Type B pancreatic cell (in vitro differentiated cells): ENCODE data around the gene ERICH2. TPM values are rescaled to one million over a fixed set of nuclear protein-coding genes. Genes with fewer than 3 reads are reported as not detected.

Source experiments
- DNase-seq: peaks from one replicate; pipeline ENCODE4 v3.0.0; 2021; ENCODE audit warnings: mixed read lengths; ENCODE audit not compliant: unreplicated experiment; ENCODE audit errors: extremely low spot score
- H3K27ac Mint-ChIP-seq: 2 replicates; pipeline ENCODE4 v1.8.0; 2021; ENCODE audit warnings: mild to moderate bottlenecking, mixed read lengths
- H3K27me3 Mint-ChIP-seq: 2 replicates; pipeline ENCODE4 v1.8.0; 2021; ENCODE audit warnings: mixed read lengths
- H3K36me3 Mint-ChIP-seq: 2 replicates; pipeline ENCODE4 v1.8.0; 2021; ENCODE audit warnings: mixed read lengths
- H3K4me1 Mint-ChIP-seq: one replicate; pipeline ENCODE4 v1.8.0; 2021; ENCODE audit warnings: mixed read lengths; ENCODE audit not compliant: unreplicated experiment
- H3K4me3 Mint-ChIP-seq: 2 replicates; pipeline ENCODE4 v1.8.0; 2021; ENCODE audit warnings: mild to moderate bottlenecking, mixed read lengths
- H3K9me3 Mint-ChIP-seq: 2 replicates; pipeline ENCODE4 v1.8.0; 2021; ENCODE audit warnings: mixed read lengths
- total RNA-seq: library from RNA; stranded (reverse); gene quantifications from 2 replicates; pipeline ENCODE4 v1.2.1, GENCODE V29; 2021; ENCODE audit warnings: low replicate concordance
- TF ChIP-seq, protein P1 (sequence below): fragments of 200-600 bp; sonication (generic); conservative IDR thresholded peaks from 2 replicates; pipeline ENCODE4 v1.5.0; 2021; ENCODE audit warnings: antibody characterized with exemption, mild to moderate bottlenecking

Gene ERICH2
- total RNA-seq, 1 donor from 2014 or later = not detected

GRCh38 chr2:170742000-170742399, 28.2 kb upstream of the ERICH2 start:
- TF ChIP-seq, protein P1, sequence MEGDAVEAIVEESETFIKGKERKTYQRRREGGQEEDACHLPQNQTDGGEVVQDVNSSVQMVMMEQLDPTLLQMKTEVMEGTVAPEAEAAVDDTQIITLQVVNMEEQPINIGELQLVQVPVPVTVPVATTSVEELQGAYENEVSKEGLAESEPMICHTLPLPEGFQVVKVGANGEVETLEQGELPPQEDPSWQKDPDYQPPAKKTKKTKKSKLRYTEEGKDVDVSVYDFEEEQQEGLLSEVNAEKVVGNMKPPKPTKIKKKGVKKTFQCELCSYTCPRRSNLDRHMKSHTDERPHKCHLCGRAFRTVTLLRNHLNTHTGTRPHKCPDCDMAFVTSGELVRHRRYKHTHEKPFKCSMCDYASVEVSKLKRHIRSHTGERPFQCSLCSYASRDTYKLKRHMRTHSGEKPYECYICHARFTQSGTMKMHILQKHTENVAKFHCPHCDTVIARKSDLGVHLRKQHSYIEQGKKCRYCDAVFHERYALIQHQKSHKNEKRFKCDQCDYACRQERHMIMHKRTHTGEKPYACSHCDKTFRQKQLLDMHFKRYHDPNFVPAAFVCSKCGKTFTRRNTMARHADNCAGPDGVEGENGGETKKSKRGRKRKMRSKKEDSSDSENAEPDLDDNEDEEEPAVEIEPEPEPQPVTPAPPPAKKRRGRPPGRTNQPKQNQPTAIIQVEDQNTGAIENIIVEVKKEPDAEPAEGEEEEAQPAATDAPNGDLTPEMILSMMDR = no peak
- Mint-ChIP-seq H3K27ac (no peak overlapping the region), H3K4me1 (no peaks in the 10 kb centered on the region), H3K27me3 (no peaks in the 10 kb centered on the region), H3K4me3 (no peak overlapping the region), H3K36me3 (no peaks in the 10 kb centered on the region), H3K9me3 (no peaks in the 10 kb centered on the region)
- DNase-seq = no peak

GRCh38 chr2:170742896-170743529, 27.2 kb upstream of the ERICH2 start:
- H3K27me3 Mint-ChIP-seq = peaks cover 4% of the 10 kb centered on the region
- H3K9me3 Mint-ChIP-seq = no peaks in the 10 kb centered on the region
- no peaks in the 10 kb centered on the region for H3K4me1 Mint-ChIP-seq
- H3K4me3 Mint-ChIP-seq = no peak overlapping the region
- no peak overlapping the region for H3K27ac Mint-ChIP-seq
- no peak for DNase-seq
- H3K36me3 Mint-ChIP-seq = no peaks in the 10 kb centered on the region
- TF ChIP-seq, protein P1 = no peak

GRCh38 chr2:170743530-170744239, 26.5 kb upstream of the ERICH2 start:
- no peaks in the 10 kb centered on the region for H3K9me3 Mint-ChIP-seq
- no peaks in the 10 kb centered on the region for H3K4me1 Mint-ChIP-seq
- H3K27me3 Mint-ChIP-seq = peaks cover 5% of the 10 kb centered on the region
- H3K4me3 Mint-ChIP-seq = no peak overlapping the region
- no peaks in the 10 kb centered on the region for H3K36me3 Mint-ChIP-seq
- DNase-seq = no peak
- H3K27ac Mint-ChIP-seq = no peak overlapping the region
- TF ChIP-seq, protein P1 = no peak

DNA sequence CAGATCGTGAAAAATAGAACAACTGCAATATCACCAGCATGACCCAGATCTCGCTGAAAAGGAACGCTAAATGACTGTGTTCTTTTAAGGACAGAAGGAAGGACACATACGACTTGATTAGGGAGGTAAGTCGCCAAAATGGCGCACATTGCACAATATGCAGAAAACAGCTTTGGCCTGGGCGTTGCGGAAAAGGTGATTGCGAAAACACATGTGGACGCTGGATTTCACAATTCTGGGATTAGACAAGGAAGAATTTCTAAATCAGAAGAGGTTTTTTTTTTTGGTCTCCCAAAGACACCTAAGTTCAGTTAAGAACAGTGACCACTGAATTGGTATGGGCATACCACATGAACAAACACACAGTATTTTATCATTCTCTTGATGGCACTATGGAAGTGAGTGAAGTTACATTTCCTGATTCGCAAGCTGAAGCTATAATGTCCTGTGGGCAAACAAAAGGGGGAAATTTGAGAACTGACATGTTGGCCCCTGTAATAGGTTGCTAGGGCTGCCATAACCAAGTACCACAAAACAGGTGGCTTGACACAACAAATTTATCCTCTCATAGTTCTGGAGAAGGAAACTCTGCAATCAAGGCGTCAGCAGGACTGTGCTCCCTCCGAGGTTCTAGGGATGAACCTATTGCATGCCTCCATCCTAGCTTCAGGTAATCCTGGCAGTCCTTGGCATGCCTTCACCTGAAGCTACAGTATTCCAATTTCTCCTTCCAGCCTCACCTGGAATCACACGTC, 25.8 kb upstream of the ERICH2 start:
- no peaks in the 10 kb centered on the region for H3K9me3 Mint-ChIP-seq
- no peaks in the 10 kb centered on the region for H3K4me1 Mint-ChIP-seq
- H3K27ac Mint-ChIP-seq = no peak overlapping the region
- DNase-seq = no peak
- H3K4me3 Mint-ChIP-seq = no peak overlapping the region
- H3K36me3 Mint-ChIP-seq = no peaks in the 10 kb centered on the region
- TF ChIP-seq, protein P1 = no peak
- H3K27me3 Mint-ChIP-seq = peaks cover 9% of the 10 kb centered on the region

GRCh38 chr2:170745305-170745704, 24.9 kb upstream of the ERICH2 start:
- Mint-ChIP-seq H3K27me3 (peaks cover 14% of the 10 kb centered on the region), H3K27ac (no peak overlapping the region), H3K4me1 (no peaks in the 10 kb centered on the region), H3K9me3 (no peaks in the 10 kb centered on the region), H3K4me3 (no peak overlapping the region), H3K36me3 (no peaks in the 10 kb centered on the region)
- TF ChIP-seq, protein P1 = no peak
- no peak for DNase-seq
